NCI-H748 treated with DMSO at 0.1 percent for 48 hours (cell line): ENCODE data around the gene TATDN3.
"Not testable (repeated sequence)": the region's sequence is repeated elsewhere in the genome, so short reads cannot be mapped to it uniquely, and the experiment has no call there.

ENCODE experiments used
- DNase-seq: peaks from one replicate; lab custom pipeline; 2025; lab: John Stamatoyannopoulos, UW

TATDN3 gene

GRCh38 chr1:212827831-212828278 lies 36.2 kb downstream of the TATDN3 start:
- DNase-seq: no peak

DNA sequence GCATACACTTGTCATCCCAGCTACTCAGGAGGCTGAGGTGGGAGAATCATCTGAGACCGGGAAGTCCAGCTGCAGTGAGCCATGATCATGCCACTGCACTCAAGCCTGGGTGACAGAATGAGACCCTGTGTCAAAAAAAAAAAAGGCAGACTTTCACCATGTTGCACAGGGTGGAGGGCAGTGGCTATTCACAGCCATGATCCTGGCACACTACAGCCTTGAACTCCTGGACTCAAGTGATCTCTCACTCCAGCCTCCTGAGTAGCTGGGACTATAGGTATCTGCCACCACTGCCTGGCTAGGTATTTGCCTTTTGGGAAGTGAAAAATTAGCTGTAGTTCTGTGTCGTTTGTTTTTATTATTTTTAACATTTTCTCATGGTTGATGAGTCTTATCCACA lies 36.7 kb downstream of the TATDN3 start:
- no peak for DNase-seq

DNA sequence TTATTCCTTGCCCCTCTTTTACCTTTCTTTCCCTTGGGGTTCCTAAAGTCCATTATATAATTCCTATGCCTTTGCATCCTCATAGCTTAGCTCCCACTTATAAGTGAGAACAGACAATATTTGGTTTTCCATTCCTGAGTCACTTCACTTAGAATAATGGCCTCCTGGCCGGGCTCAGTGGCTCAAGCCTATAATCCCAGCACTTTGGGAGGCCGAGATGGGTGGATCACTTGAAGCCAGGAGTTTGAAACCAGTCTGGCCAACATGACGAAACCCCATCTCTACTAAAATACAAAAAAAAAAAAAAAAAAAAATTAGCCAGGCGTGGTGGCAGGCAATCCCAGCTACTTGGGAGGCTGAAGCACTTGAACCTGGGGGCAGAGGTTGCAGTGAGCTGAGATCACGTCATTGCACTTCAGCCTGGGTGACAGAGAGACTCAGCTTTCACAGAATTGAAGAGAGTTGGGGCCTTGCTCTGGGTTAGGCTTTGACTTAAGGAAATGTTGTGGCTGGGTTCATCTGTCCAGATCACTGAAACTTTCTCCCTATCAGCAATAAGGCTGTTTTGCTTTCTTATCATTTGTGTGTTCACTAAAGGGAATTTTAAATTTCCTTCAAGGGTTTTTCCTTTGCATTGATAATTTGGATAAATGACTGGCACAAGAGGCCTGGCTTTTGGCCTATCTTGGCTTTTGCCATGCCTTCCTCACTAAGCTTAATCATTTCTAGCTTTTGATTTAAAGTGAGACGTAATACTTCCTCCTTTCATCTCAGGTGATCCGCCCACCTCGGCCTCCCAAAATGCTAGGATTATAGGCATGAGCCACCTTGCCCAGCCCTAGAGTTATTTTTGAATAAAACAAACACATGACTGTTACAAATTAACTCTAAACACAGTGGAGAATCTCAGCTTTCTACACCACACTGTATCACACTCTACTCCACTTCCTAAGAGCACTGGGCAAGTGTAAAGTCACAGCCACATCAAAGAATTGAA lies 41.8 kb downstream of the TATDN3 start:
- not testable (repeated sequence) for DNase-seq

- no peak for DNase-seq
Measured at GRCh38 chr1:212838145-212838544, 46.5 kb downstream of the TATDN3 start.

GRCh38 chr1:212844521-212844920 lies 52.8 kb downstream of the TATDN3 start:
- DNase-seq: not testable (repeated sequence)

- DNase-seq: no peak
Measured at GRCh38 chr1:212847549-212847948, 55.9 kb downstream of the TATDN3 start, which contains the start of gene SPATA45. TSS of gene SPATA45 (minus strand) at chr1:212847649. CDS start at chr1:212836149, 11,500 bp downstream.

GRCh38 chr1:212852105-212852688 lies 60.5 kb downstream of the TATDN3 start:
- DNase-seq: no peak

- DNase-seq: no peak
Measured at GRCh38 chr1:212853658-212854057, 62.0 kb downstream of the TATDN3 start.

DNA sequence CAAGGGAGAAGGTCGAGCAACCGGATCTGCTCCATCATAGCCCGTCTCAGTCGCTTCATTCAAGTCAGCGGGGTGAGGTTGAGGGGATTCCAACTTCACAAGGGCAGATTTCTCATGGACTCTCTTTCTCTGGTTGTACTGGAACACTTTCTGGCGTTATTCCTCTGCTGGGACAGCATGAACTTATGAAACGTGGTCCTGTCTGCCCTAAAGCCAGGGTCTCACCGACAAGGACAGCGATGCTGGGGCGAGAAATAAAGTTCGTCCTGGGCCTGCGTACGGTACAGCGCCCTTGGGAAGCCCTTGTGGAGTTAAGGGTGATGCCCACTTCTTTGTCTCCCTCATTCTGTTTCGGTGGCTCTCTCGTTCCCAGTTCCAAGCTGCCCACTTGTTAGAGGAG lies 65.1 kb downstream of the TATDN3 start:
- no peak for DNase-seq

DNA sequence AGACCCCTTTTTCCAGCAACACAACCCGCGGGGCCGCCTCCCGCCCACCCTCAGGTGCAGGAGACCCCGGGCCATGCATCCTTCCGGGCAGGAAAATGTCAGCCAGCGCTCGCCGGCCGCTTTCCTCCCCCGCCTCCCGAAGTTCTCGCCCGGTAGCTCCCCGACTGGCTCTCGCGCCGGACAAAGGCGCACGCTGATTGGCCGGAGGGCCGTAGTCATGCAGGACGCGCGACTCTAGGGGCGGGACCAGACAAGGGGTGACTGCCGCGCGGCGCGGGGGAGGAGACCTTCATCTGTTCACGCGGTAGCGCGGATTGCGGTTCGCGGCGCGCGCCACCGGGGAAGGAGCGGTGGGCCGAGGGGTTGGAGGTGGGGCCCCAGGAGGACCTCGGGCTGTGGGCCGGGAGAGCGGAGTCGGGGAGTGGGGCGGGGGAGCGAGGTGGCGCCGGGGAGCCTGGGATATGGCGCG lies 66.3 kb downstream of the TATDN3 start, which contains the start of gene FLVCR1:
FLVCR1 (plus strand) TSS at position 284 of the 469 bp plus-strand sequence; CDS start at position 462, 178 bp downstream.
- DNase-seq: peak; percentile 80

DNA sequence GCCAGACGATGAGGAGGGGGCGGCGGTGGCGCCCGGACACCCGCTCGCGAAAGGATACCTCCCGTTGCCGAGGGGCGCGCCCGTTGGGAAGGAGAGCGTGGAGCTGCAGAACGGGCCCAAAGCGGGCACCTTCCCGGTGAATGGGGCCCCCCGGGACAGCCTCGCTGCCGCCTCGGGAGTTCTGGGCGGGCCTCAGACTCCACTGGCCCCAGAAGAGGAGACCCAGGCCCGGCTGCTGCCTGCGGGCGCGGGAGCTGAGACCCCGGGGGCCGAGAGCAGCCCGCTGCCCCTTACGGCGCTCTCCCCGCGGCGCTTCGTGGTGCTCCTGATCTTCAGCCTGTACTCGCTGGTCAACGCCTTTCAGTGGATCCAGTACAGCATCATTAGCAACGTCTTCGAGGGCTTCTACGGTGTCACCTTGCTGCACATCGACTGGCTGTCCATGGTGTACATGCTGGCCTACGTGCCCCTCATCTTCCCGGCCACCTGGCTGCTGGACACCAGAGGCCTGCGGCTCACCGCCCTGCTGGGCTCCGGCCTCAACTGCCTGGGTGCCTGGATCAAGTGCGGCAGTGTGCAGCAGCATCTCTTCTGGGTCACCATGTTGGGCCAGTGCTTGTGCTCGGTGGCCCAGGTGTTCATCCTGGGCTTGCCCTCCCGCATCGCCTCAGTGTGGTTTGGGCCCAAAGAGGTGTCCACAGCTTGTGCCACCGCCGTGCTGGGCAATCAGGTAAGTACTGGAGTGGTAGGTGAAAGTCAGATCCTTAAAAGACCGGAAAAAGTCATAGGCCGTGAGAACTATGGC lies 67.0 kb downstream of the TATDN3 start:
- peak; percentile 22 for DNase-seq

DNA sequence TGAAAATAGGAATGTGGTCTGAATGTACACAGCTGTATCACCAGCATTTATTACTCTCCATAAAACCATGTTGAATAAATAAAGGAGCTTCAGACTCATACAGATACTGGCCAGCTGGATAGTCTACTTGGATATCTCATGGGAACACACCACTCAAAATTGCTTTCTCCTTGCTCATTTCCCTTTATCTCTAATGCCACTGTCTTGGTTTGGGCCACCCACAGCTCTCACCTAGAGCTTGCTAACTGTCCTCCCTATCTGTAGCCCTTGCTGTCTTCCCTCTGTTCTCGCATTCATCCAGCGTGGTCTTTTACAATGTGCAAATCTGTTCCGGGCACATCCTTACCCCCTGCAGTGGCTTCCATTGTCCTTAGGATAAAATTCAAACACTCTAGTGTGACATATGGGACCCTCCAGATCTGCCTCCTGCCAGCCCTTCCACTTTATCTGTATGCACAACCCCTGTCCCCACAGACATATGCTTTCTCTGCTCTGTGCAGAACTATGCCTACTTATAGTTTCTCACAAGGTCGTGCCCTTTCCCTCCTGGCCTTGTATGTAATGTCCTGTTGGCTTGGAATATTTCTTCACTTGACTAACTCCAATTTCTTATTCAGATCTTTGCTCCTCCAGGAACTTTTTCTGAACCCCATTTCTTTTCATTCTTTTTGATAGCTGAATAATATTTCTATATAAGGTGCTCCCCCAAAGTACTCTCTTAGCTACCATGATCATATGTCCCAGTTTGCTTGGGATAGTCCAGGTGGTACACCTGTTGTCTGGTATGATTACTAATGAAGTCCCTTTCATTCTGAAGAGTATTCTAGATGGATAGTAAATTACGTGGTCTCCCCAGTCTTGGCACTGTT lies 69.3 kb downstream of the TATDN3 start:
- DNase-seq: peak; percentile 26

GRCh38 chr1:212862111-212862690 lies 70.5 kb downstream of the TATDN3 start:
- DNase-seq: no peak

GRCh38 chr1:212863345-212863744 lies 71.7 kb downstream of the TATDN3 start:
- DNase-seq: not testable (repeated sequence)

DNA sequence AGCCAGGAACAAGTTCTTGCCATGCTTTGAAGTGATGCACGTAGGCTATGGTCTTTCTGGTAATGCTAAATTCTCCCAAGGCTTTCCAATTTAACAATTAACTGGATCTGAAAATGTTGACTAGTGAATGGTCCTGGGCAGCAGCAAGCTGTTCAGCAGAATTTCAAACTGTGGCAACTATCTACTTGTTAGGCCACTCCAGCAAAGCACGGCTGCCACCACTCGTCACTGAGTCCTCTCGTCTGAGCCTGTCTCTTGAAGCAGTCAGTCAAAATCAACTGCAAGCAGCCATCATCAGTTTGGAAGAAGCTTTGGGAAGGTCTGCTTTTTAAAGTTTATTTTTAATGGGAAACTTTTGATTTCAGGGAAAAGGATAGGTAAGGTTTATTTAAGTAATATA lies 72.5 kb downstream of the TATDN3 start:
- no peak for DNase-seq
